Measurements from ENCODE around the gene DISP2.

Gene DISP2

DNA sequence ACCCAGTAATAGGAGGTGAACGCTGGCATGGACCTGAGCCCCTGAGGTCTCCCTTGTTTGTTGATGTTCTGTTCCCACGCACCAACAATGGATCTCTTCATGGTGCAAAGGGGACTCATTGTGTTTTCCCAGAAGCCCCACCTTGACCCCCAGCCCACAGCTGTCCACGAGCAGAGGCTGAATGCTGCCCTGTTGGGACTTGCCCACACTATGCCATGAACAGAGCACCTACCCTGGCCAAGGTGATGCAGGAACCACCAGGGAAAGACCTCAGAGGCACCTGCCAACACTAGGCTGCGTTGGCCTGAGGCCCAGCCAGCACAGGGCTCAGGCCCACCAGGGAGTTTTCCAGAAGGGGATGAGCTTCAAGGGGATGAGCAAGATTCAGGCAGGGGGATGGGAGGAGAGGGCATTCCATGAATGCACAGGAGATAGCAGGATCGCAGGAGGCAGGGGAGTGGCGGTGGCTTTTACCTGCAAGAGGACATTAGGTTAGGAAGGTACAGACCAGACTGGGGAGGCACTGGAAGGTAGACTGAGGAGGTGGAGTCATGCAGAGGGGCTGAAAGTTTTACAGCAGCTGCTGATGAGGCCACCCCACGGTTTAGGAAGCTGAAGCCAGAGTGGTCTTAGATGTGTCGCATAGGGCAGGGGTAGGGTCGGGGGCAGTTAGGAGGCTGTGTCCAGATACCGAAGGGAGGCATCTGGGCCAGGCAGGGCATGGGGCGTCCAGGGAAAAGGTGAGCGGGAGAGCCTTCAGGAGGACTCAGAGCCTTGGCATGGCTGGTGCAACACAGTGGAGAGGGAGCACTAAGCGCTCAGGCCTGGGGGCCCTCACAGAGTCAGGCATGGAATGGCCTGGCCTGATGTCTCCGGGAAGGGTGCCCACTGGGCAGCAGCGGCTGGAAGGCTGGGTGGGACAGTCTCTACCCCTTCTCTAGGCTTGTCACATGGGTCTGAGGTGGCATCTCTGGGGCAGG is 11.2 kb upstream of the DISP2 start:
- DNase-seq (ENCODE audit: low read depth, low spot score): no peak
- in situ Hi-C loops (cut with HindIII; ENCODE audit: low sequenced_read_pairs): no loop called here
- no peak overlapping the region for H3K4me3 ChIP-seq (ENCODE audit: low read depth, low read length)

DNA sequence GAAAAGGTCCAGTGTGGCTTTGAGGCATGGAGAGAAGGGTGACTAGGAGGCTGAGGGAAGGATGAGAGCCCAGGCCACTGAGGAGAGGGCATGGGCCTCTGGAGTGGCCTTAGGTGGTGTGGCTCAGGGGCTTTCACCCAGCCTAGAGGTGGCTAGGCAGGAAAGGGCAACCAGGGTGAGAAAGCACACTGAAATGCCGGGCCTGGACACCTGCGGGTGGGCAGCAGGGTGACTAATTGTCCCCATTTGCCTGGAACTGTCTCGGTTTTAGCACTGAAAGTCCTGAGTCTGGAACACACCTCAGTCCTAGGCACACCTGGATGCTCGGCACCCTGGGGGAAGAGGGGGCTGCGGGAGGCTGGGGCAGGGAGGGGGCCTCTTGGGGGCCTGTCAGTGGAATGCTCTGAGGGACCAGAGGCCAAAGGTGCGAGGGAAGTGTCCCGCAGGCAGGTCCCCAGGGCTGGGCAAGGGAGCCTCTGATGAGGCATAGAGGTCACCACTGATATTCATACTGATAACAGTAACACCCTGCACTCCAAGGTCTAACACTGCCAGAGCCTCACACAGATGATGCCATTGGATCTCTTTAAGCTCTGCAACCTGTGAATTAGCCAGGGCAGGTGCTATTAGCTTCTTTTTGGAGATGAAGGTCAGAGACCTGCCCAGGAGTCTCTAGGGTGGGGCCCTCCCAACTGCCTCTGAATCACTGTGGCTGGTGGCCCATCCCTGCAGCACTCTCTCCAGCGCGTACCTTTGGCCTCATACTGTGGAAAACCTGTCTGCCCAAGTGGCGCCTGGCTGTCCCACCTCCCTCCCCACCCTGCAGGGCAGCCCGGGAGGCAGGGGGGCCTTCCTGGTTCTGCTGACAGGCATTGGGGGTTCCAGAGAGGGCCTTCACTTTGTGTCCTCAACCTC is 10.2 kb upstream of the DISP2 start:
- no peak overlapping the region for H3K4me3 ChIP-seq (ENCODE audit: low read depth, low read length)
- TF ChIP-seq, protein P1, sequence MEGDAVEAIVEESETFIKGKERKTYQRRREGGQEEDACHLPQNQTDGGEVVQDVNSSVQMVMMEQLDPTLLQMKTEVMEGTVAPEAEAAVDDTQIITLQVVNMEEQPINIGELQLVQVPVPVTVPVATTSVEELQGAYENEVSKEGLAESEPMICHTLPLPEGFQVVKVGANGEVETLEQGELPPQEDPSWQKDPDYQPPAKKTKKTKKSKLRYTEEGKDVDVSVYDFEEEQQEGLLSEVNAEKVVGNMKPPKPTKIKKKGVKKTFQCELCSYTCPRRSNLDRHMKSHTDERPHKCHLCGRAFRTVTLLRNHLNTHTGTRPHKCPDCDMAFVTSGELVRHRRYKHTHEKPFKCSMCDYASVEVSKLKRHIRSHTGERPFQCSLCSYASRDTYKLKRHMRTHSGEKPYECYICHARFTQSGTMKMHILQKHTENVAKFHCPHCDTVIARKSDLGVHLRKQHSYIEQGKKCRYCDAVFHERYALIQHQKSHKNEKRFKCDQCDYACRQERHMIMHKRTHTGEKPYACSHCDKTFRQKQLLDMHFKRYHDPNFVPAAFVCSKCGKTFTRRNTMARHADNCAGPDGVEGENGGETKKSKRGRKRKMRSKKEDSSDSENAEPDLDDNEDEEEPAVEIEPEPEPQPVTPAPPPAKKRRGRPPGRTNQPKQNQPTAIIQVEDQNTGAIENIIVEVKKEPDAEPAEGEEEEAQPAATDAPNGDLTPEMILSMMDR (IDR thresholded peaks at IDR 0.05; ENCODE audit: low read depth, low read length): no peak
- no peak for DNase-seq (ENCODE audit: low read depth, low spot score)
- in situ Hi-C loops (cut with HindIII; ENCODE audit: low sequenced_read_pairs): no loop called here

More for the DNA sequence above, 11.2 kb upstream of the DISP2 start:
- TF ChIP-seq, protein P1 (IDR thresholded peaks at IDR 0.05; ENCODE audit: low read depth, low read length): no peak

DNA sequence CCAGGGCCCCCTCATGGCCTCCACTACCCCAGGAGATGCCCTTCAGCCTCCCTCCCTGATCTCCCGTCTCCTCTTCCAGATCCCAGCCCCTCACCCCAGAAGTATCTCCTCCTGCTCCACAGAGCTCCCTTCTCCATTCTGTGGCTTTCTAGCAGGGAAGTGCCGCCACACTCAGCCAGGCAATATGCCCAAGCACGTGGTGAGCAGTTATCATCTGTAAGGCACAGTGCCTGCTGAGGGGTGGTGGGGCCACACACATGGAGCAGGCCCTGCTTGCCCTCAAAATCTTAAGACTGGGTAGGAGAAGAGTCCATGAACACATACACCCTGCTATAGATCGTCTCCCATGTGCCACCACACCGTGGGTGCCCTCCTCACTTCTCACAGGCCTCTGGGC is 9.5 kb upstream of the DISP2 start:
- in situ Hi-C loops (cut with HindIII; ENCODE audit: low sequenced_read_pairs): no loop called here
- DNase-seq (ENCODE audit: low read depth, low spot score): no peak
- no peak overlapping the region for H3K4me3 ChIP-seq (ENCODE audit: low read depth, low read length)
- TF ChIP-seq, protein P1 (IDR thresholded peaks at IDR 0.05; ENCODE audit: low read depth, low read length): no peak

DNA sequence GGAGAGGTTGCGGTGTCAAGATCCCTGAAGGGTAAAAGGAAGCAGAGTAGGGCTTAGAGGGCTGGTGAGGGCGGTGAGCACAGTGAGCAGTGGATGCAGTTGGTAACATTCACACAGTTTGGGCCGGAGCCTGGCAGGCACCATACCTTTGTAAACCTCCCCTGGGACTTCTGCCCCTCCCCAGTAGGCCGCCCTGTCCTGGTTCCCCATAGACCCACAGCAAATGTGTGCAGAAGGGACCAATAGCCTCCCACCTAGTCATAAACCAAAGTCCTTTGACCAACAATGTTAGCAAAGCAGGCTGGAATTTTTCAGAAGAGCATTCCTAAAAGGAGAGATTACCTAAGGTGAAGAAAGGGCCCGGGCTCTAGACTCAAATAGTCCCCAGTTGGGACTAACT is 8.9 kb upstream of the DISP2 start:
- TF ChIP-seq, protein P1 (IDR thresholded peaks at IDR 0.05; ENCODE audit: low read depth, low read length): no peak
- no peak for DNase-seq (ENCODE audit: low read depth, low spot score)
- in situ Hi-C loops (cut with HindIII; ENCODE audit: low sequenced_read_pairs): no loop called here
- no peak overlapping the region for H3K4me3 ChIP-seq (ENCODE audit: low read depth, low read length)

DNA sequence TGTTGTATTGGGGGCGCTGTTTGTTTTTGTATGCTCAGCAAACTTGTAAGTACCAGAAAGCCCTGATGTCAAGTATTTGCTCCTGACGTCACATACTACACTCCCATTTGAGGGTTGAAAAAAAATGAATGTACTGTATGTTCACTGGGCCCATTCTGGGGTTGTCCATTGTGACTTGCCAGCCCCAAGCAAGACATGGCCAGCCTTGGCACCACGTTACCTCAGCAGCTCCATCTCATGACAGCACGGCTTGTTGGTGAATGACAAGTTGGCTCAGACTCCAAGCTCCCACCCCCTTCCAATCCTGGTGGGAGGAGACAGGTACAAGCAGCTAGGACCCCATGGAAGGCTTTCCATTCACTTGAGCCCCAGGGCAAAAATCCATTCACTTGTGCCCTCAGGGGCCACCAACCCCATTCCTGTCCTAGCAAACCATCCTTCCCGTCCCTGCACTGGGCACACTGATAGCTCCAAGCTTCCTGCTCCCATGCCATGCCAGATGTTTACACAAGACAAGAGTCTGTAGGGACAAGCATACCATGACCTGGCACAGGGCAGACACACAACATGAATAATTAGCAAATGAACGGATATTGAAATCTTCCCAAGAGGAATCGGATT is 5.6 kb upstream of the DISP2 start:
- no peak overlapping the region for H3K4me3 ChIP-seq (ENCODE audit: low read depth, low read length)
- DNase-seq (ENCODE audit: low read depth, low spot score): no peak
- TF ChIP-seq, protein P1 (IDR thresholded peaks at IDR 0.05; ENCODE audit: low read depth, low read length): no peak
- in situ Hi-C loops (cut with HindIII; ENCODE audit: low sequenced_read_pairs): no loop called here

DNA sequence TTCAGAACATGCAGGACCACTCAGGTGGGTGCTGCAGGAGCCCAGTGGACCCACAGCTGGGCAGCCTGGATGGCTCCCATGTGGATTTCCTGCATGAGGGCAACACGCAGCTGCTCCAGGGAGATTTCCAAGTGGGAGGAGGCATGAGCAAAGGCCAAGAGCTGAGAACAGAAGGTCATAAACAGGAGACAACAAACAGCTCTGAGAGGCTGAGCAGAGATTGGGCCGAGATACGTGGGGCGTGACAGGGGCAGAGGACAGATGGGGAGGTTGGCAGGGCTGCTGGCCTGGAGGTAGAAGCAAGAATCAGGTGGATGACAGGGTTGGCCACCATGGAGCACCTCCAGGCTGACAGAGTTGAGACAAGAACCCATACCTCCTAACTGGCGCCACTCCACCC is 4.3 kb upstream of the DISP2 start:
- no peak for DNase-seq (ENCODE audit: low read depth, low spot score)
- in situ Hi-C loops (cut with HindIII; ENCODE audit: low sequenced_read_pairs): no loop called here
- no peak overlapping the region for H3K4me3 ChIP-seq (ENCODE audit: low read depth, low read length)
- TF ChIP-seq, protein P1 (IDR thresholded peaks at IDR 0.05; ENCODE audit: low read depth, low read length): no peak
